GM19455 (cell line): ENCODE data around the gene SEMA6A.
A peak's percentile ranks its signal among the peaks of the same experiment; 100 is the strongest.

Experiments
- ATAC-seq: cut with Tn5 transposase; IDR thresholded peaks from one replicate; pipeline ENCODE4 v1.9.1; 2021; ENCODE audit not compliant: unreplicated experiment

Gene SEMA6A, protein sequence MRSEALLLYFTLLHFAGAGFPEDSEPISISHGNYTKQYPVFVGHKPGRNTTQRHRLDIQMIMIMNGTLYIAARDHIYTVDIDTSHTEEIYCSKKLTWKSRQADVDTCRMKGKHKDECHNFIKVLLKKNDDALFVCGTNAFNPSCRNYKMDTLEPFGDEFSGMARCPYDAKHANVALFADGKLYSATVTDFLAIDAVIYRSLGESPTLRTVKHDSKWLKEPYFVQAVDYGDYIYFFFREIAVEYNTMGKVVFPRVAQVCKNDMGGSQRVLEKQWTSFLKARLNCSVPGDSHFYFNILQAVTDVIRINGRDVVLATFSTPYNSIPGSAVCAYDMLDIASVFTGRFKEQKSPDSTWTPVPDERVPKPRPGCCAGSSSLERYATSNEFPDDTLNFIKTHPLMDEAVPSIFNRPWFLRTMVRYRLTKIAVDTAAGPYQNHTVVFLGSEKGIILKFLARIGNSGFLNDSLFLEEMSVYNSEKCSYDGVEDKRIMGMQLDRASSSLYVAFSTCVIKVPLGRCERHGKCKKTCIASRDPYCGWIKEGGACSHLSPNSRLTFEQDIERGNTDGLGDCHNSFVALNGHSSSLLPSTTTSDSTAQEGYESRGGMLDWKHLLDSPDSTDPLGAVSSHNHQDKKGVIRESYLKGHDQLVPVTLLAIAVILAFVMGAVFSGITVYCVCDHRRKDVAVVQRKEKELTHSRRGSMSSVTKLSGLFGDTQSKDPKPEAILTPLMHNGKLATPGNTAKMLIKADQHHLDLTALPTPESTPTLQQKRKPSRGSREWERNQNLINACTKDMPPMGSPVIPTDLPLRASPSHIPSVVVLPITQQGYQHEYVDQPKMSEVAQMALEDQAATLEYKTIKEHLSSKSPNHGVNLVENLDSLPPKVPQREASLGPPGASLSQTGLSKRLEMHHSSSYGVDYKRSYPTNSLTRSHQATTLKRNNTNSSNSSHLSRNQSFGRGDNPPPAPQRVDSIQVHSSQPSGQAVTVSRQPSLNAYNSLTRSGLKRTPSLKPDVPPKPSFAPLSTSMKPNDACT

DNA sequence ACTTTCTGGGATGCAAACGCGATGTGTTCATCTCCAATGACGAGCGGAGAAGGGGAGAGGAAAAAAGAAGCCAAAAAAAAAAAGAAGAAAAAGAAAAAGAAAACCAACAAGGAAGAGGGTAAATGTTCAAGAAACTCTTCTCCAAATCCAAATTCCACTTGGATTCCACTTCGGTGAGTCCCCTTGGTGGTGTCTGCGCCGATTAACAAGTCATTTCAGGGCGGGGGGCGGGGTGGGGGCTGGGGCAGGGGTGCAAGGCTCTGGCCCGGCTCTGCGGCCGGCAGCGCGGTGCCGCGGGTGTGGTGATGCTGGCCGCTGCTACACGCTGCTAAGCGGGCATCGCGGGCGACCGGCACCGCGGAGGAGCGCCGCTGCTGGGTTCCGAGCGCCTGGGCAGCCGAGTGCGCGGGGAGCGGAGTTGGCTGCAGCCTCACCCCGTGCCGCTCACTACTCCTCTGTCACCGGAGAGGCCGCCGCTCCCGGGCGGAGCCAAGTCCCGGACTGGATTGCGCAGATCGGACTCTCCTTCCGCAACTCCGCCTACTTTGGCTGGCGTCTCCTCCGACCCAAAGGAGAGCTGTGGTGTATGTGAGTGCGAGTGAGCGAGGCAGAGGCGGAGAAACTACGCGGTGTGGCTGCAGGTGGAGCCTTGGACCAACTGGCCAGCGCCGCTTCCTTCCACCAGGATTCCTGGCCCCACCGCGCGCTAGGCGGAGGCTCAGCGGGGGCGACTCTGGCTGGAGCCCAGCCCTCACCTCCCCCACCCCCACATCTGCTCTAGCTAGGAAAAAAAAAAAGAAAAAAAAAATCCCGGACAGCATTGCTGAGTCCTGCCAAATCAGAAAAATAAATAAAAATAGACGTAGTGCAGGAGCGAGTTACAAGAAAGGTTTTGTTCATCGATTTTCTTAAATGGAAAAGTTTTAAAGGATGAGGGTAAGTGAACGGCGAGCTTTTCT, at the start of gene SEMA6A:
TSS of gene SEMA6A (minus strand) at position 457 of the 959 bp plus-strand sequence. CDS start 69,879 bp downstream, outside the sequence.
- peak; percentile 66 for ATAC-seq

DNA sequence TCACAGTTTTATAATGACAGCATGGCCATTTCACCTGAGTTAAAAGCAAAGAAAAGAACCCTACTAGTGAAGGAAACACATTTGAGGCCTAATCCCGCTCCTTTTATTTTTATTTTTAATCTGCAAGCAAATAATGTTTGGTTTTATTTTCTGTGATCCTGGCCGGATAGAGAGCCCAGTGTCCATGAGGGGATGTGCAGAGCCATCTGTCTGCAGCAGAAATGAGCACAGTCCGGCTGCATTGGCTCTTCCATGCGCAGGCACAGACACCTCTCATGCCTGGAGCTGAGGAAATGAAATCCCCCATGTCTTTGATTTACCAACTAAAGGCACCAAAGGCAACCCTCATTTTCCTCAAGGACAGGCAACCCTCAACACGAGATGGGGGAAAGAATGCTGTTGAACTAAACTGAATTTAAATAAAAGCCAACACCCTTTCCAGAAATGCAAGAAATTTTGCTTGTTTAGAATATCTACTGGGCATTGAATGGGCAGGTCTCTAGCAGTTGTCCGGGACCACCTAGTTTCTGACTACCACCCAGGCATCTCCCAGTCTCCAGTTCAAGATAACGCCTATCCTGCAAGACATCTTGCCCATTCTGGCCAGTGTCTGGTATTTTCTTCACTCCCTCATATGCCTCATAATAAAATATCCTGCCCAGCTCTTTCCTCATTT, 47.9 kb upstream of the SEMA6A start:
- no peak for ATAC-seq

DNA sequence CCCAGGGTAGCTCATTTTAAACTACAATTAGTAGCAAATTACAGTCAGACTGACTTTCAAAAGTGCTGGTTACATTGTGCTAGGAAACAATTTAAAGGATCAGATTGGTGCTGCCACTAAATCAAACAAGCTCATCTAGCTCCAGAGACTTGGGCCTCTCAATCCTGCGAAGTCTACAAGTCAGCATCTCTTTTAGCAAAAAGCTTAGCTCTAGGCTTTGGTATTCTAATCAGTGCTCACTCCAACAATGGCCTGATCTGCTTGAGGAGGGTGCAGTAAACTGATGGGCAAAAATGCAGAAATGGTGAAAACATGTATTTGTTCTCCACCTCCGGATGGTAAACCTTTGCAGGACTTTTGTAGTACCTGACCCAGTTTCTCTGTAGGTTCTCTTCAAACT, 47.0 kb upstream of the SEMA6A start:
- ATAC-seq: no peak

DNA sequence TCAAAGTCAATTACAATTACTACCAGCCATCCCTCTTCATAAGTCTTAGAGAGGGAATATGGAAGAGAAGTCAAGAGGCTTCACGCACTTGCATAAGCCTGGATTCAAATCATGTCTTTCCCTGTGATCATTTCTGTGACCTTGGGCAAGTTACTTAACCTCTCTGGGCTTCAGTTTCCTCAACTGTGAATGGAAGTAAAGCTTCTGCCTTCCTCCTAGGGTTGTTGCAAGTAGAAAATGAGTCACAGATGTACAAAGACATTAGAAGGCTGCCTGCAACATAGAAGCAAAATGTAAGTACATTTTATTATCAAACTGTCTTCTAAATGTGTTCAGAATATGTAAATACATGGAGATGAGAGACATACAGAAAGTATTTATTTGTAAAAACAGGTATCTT, 42.3 kb upstream of the SEMA6A start:
- no peak for ATAC-seq

DNA sequence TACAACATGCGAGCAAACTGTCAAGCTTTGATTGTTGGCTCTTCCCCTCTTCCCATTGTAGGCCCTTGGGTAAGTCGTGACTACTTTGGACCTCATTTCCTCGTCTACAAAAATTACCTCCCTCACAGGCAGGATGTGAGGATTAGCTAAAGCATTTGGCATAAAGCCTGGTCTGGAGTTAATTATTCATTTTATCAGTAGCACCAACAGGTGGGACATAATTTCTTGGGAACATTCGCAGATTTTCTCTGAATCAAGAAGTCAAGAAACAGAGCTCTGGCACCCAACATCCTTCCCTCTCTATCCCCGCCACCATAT, 39.9 kb upstream of the SEMA6A start:
- ATAC-seq: no peak

DNA sequence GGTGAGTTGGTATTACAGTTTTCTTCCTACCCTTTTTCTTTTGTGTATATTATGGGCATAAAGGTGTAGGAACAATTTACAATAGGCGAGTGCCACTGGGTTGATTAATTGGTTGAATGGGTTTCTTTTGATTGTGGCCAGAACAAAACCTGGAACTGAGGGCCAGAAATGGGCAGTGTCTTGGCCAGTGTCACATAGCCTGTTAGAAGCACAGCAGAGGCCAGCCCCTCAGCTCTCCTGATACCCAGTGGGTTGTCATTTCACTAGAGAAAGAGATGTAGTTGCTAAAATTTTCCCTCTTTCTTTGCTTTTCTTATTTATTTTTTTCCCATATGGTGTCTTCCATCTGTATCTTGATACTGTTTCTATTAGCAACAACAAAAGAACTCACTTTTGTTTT, 38.8 kb upstream of the SEMA6A start:
- ATAC-seq: peak; percentile 30

DNA sequence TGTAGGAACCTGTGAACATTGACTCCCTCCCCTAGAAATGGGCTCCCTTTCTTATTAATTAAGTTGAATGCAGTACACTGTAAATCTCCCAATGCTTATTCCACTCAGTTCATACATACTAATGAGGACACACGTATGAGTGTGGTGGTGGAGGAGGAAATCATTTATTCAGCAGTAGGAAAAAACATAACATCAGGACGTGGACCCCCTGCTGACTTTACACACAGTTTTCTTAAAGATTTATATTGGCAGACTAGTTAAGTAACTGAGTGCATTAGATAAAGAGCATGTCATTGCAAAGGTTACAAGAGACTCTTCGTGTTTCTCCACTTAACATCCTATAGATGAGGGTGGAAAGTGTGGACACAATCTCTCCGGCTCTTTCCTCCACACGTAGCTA, 37.8 kb upstream of the SEMA6A start:
- ATAC-seq: no peak

GRCh38 chr5:116605310-116606070, 30.9 kb upstream of the SEMA6A start:
- no peak for ATAC-seq

- no peak for ATAC-seq
Observed at GRCh38 chr5:116604805-116605204, 30.2 kb upstream of the SEMA6A start.

DNA sequence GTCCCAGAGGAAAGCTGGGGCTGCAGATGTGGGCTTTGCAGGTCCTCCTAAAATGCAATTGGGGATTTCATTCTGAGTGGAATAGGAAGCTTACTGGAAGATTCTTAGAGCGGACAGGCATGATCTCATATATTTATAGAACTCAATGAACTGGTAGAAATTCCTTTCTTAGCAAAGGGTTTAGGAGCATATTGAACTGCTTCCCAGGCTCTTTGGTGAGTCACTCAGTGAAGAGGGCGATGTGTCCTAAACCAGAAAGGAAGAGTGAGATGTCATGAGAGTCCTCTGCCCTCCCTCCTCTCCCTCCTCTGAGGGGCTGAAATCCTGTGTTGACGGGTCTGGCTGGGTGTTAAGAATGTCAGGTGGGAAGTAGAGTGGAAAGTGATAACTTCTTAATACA, 26.3 kb upstream of the SEMA6A start:
- no peak for ATAC-seq

DNA sequence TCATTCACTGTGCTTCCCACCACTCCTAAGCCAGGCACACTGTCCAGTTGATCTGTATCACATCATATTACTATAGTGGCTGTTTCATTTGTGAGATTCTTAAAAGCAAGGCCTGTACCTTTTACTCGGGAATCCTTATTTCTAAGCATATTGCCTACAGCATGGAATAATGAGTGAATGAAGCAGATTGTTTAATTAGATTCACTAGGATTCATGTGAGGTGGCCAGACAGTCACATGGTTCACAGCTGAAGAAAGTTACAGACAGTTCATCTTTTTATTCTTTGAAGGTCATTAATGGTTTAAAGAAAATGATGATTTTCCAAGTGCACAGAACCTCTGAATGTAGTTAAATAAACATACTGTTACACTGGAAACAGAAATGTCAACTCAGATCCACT, 24.3 kb upstream of the SEMA6A start:
- ATAC-seq: no peak

DNA sequence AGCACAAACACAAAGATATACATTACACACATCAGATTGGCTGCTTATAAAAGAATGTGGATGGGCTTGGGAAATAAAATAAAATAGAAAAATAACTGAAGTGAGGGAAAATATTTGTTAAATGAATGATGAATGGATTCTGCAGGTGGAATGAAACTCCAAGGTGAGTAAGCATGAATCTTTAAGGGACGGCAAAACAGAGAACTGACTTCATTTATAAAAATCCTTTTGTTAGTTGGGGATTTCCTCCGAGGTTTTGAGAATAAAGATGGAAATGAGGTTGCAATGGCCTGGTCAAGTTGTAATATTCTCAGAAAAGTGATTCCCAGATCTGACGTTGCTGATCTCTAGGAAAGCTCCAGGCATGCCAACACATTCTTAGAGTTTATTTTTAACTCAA, 20.9 kb upstream of the SEMA6A start:
- no peak for ATAC-seq

GRCh38 chr5:116593340-116593739, 18.7 kb upstream of the SEMA6A start:
- no peak for ATAC-seq

DNA sequence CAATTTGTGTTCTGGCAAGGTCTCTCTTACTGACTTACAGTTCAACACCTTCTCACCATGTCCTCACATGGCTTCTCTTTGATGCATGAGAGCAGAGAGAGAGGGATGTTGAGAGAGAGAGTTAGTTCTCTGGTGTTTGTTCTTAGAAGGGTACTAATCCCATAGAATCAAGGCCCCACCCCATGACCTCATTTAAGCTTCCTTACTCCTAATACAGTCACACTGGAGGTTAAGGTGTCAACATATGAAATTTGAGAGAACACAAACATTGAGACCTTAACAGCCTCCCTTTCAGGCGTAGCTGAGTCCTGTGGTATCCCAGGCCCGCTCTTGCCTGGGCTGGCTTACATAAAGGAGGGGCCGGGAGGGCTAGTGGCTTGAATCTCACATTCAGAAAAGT, 10.6 kb upstream of the SEMA6A start:
- no peak for ATAC-seq

DNA sequence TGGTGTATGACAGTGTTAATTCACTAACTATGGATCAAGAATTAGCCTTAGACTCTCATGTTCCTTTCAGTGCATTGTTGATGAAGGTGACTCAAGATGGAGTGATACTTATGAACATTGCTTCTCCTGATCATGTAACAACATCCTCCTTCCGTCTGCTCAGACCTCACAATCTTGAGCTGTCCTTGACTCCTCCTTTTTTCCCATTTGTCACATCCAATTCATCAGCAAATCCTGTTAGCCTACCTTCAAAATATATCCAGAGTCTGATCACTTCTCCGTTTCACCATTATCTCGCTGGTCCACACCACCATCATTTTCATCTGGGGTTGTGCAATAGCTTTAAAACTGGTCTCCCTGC, 9.2 kb upstream of the SEMA6A start:
- ATAC-seq: no peak

- no peak for ATAC-seq
Observed at GRCh38 chr5:116583085-116583861, 8.7 kb upstream of the SEMA6A start.

GRCh38 chr5:116581910-116582309, 7.3 kb upstream of the SEMA6A start:
- no peak for ATAC-seq

- no peak for ATAC-seq
Observed at GRCh38 chr5:116579144-116579543, 4.5 kb upstream of the SEMA6A start.

DNA sequence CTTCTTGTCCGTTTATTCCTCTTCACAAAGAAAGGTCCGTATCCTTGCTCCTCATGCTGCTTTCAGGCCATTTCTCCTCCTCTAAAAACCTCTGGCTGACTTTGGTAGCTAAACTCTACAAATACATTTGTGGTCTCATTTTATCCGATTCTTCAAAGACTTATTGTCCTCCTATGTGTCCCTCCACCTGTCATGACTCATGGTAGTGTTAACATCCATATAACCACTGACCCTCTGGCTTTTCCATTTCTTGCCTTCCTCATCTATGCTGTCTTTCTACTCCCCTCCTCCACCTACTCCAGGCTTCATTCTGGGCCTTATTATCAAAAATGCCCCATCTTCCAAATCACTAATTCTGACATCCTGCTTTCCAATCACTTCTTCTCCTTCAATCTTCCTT, 4.1 kb upstream of the SEMA6A start:
- no peak for ATAC-seq
